HG03175 (cell line): ENCODE data around the gene FFAR1.
"Not testable (repeated sequence)": the region's sequence is repeated elsewhere in the genome, so short reads cannot be mapped to it uniquely, and the experiment has no call there.

Experiments
- ATAC-seq: cut with Tn5 transposase; IDR thresholded peaks from one replicate; pipeline ENCODE4 v1.9.1; 2021; ENCODE audit warnings: mild to moderate bottlenecking, moderate library complexity; ENCODE audit not compliant: unreplicated experiment

The FFAR1 gene

GRCh38 chr19:35341006-35341405, 6.7 kb upstream of the FFAR1 start:
- ATAC-seq = no peak

GRCh38 chr19:35341565-35342225, 6.0 kb upstream of the FFAR1 start:
- ATAC-seq = no peak

GRCh38 chr19:35342430-35342829, 5.3 kb upstream of the FFAR1 start:
- ATAC-seq = no peak

GRCh38 chr19:35344511-35345031, 3.1 kb upstream of the FFAR1 start:
- ATAC-seq = no peak

DNA sequence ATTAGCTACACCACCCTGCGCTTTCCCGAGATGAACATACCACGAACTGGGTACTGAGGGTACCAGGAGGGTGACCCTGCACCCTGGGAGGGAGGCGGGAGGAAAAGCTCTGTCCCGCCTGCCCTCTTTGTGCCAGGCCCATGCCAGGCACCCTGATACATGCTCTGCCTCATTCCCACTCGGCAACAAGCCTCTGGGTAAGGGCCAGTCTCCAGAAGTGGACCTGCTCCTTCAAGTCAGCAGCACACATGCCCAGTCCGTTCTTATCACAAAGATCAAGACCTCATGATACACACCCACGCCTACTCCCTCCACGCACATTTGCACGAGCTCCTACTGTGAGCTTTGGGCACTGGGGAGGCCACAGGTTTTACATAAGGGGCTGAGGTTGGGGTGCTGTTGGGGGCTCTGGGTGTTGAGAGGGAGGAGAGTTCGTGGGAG, 2.0 kb upstream of the FFAR1 start:
- no peak for ATAC-seq

GRCh38 chr19:35346193-35347052, 1.3 kb upstream of the FFAR1 start:
- ATAC-seq = no peak

- no peak for ATAC-seq
Measured at GRCh38 chr19:35347930-35348298, 212 bp downstream of the FFAR1 start.

- ATAC-seq = no peak
Measured at GRCh38 chr19:35348911-35349611, 1.4 kb downstream of the FFAR1 start.

DNA sequence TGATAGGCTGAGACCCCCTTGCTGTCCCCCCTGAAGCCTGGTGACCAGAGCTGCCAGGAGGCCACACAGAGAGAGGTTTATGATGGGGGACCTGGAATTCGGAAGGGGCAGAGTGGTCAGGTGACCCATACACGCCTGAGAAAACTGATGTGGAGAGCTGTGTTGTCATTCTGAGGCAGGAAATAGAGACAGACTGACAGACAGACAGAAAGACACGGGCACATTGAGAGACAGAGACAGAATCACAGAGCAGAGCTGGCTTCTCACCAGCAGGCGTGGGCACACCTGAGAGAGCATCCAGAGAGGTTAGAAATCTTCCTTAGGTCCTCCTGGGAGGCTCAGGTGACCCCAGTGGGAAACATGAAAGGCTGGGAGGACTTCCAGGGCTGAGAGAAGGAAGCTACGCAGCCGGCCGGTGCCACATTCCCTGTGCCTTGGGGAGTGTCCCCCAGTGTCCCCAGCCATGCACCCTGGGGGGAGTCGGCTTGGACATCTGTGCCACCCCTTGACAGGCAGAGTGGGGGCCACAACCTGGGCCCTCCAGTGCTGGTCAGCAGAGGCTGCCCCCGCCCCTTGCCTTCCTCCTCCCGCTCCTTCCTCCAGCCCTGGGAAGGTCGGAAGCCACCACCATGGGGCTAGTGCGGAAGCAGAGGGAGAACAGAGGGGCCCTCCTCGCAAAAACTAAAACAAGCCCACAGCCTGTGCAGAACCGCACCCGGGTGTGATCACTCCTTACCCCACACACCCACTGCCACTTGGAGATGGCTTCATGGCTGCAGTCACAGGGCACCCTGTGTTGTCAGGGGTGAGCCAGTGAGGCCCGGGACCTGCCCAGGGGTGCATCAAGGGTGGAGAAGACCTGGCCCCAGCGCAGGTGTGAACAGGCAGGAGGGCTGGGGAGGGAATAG, 2.2 kb downstream of the FFAR1 start:
- no peak for ATAC-seq

DNA sequence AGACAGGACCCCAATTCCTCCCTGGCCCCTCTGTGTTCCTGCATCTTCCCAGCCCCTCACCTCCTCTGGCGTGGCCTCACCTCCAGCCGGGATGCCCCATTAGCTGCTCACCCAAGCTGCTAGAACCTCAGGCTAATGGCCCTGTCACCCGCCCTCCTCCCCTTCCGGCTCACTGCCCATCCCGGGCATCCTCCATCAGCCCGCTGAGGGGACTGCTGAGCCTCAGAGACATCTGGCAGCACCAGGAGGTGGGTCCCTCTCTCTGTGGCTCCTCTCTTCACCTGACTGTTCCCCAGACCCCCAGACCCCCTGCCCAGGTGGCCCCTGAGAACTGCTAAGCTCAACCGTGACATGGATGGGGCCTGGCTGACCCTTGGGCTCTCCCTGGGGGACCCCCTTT, 2.9 kb downstream of the FFAR1 start:
- no peak for ATAC-seq

- ATAC-seq = no peak
Measured at GRCh38 chr19:35351411-35352176, 3.9 kb downstream of the FFAR1 start.

DNA sequence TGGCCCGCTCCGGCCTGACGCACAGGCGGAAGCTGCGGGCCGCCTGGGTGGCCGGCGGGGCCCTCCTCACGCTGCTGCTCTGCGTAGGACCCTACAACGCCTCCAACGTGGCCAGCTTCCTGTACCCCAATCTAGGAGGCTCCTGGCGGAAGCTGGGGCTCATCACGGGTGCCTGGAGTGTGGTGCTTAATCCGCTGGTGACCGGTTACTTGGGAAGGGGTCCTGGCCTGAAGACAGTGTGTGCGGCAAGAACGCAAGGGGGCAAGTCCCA, 4.4 kb downstream of the FFAR1 start:
- ATAC-seq = no peak

DNA sequence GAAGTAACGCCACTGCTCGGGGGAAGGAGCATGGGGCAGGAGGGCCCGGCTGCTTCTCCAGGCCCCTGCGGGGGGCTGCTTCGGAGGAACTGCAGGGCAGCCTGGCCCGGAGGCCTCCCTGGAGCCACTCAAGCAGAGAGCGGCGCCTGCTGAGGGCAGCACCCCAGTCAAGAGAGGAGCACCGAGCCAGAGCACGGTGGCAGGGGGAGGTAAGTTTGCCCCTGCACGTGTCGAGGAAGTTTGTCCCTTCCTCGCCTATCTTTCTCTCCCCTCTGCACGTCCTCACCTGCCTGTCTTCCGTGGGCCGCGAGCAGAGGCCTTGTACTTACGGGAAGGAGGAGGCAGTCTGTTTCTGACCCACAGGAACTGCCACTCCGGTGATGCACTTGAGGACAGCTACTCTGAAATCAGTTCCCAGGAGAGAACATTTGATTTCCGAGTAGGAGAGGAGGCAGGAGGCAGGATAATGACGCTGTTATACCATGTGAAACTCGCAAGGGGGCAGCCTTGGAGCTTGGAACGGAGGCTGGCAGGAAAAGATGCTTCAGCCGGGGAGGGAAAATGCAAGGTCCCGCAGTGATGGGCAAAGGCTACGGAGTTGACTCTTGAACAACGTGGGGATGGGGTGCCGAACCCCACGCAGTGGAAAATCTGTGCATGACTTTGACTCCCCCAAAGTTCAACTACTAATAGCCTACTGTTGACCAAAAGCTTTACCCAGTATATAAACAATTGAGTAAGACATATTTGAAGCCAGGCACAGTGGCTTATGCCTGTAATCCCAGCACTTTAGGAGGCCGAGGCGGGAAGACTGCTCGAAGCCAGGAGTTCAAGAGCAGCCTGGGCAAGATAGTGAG, 5.0 kb downstream of the FFAR1 start:
- no peak for ATAC-seq

GRCh38 chr19:35353635-35354034, 5.9 kb downstream of the FFAR1 start:
- no peak for ATAC-seq

- no peak for ATAC-seq
Measured at GRCh38 chr19:35354898-35355297, 7.2 kb downstream of the FFAR1 start.

DNA sequence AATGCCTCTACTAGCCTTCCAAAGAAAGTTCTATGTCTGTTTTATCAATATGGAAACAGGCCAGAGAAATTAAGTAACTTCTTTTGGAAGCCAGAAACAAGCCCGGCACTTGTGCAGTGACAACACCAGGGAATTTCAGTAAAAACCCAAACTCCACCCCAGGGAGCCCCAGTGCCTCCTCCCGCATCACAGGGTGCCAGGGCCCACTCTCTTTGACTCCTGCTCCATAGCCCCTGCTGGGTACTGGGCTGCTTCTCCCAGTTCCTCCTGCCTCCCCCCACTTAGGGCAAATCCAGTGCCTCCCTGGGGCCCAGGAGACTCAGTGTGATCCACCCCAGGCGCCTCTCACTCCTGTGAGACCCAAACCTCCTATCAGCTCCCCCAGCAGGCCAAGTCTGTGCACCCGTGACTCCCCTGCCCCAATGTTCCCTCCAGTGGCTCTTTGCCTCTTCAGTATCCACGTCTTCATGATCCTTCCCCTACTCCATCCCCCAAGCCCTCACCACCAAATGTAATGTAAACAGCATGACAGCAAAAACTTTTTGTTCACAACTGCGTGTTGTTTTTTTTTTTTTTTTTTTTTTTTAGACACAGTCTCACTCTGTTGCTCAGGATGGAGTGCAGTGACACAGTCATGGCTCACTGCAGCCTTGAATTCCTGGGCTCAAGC, 8.2 kb downstream of the FFAR1 start:
- ATAC-seq = no peak

DNA sequence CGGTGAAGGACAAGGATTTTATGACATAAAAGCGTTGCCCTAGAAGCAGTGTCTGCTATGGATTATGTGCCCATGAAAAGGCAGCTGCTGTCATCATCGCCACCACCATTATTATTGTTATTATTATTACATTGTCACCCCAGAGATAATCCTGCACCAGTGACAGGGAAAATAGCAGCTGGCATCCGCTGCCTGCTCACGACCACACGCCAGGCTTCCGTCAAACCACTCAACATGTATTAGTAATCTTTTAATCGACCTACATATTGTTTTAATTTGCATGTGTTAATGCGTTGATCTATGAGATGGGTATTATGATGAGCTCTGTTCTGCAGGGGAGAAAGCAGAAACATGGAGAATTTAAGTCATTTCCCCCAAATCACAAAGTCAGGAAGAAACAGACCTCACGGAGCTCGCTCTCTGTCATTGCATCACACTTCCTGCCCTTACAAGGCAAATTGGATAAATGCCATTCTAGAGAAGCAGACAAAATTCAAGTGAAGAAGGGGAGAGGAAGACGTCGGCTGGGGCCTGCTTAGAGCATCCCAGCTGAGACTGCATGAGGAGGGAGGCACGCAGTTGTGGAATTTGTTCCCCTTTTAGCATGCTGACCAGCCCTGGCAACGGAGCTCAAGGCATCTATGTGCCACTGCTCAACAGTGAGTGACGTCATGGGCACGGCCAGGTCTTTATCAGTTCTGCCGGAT, 10.3 kb downstream of the FFAR1 start, which contains the start of gene FFAR3:
Gene FFAR3 (plus strand): TSS at position 594 of the 707 bp plus-strand sequence. CDS start 431 bp downstream, outside the sequence.
- no peak for ATAC-seq

DNA sequence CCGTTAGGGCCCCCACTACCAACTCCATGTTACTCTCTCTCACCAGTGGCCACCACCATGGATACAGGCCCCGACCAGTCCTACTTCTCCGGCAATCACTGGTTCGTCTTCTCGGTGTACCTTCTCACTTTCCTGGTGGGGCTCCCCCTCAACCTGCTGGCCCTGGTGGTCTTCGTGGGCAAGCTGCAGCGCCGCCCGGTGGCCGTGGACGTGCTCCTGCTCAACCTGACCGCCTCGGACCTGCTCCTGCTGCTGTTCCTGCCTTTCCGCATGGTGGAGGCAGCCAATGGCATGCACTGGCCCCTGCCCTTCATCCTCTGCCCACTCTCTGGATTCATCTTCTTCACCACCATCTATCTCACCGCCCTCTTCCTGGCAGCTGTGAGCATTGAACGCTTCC, 11.1 kb downstream of the FFAR1 start:
- not testable (repeated sequence) for ATAC-seq
